Glomerular endothelial cell (primary cell): ENCODE measurements around the gene LEP. TPM values are rescaled to one million over a fixed set of nuclear protein-coding genes. Genes with fewer than 3 reads are reported as not detected.

Source experiments
- DNase-seq: peaks from one replicate; pipeline ENCODE4 v3.0.0-alpha.2; 2011; ENCODE audit warnings: low read depth, low spot score; ENCODE audit errors: extremely low read depth
- total RNA-seq: library from RNA; depleted of rRNA; stranded (reverse); fragments of >200 nt; gene quantifications from 2 replicates; pipeline ENCODE4 v1.2.3, GENCODE V29; 2015

LEP gene
- total RNA-seq, 1 donor from 2014 or later, result not detected

DNA sequence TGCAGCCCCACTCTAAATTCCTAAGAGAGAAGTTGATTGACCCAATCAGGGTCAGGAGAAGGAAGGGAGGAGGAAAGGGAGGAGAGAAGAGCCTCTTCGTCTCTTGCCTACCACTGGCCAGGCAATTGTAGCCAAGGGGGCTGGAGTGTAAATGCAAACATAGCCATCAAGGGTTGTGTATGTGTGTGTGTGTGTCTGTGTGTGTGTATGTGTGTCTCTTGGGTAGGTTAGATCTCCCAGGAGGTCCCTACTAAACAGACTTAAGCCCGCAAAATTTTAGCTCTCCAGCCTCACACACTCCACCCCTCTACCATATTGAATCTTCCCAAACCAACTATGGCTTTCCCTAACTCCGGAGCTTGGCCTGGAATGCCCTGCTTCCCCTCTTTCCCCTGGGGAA is 3.8 kb downstream of the LEP start:
- DNase-seq, result no peak

DNA sequence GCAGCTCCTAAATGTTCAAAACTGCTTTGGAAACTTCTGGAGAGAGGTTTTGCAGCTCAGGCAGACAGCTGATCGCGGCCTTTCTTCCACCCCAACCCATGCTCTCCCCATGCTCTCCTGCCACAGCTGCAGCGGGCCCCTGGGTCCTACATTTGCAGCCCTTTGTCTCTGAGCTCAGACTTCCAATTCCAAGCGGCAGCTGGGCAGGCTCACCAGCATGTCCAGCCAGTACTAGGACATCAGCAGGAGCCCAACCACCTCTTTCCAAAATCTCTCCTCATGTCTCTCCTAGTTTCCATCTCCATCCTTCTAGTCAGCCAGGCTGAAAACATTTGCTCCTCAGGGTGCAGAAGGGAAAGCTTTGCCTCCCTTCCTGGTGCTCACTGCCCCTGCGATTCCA is 6.0 kb downstream of the LEP start:
- DNase-seq, result no peak

GRCh38 chr7:128247640-128248194 is 6.6 kb downstream of the LEP start:
- DNase-seq, result no peak

- DNase-seq, result no peak
Measured at GRCh38 chr7:128251337-128251736, 10.3 kb downstream of the LEP start.

DNA sequence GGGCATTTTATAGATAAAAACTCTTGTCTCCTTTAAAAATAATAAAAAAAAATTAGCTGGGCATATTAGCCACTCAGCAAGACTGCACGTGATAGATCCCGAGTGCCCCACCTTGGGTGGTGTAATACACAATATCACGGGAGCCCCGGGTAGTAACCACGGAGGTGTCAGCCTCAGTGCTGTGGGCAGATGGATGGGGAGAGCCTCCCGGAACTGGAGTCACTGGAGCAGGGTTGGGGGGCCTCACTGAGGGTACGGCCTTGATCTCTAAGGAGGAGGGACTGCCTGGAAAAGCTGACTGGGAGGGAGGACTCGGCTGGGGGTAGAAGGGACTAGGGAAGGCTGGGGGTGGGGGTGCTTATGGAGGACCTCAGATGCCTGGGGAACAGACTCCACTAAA is 12.6 kb downstream of the LEP start:
- DNase-seq, result no peak

- no peak for DNase-seq
Measured at GRCh38 chr7:128254470-128254869, 13.4 kb downstream of the LEP start.

DNA sequence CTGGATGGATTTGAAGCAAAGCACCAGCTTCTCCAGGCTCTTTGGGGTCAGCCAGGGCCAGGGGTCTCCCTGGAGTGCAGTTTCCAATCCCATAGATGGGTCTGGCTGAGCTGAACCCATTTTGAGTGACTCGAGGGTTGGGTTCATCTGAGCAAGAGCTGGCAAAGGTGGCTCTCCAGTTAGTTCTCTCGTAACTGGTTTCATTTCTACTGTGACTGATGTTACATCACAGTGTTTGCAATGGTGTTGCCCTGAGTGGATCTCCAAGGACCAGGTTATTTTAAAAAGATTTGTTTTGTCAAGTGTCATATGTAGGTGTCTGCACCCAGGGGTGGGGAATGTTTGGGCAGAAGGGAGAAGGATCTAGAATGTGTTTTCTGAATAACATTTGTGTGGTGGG is 14.2 kb downstream of the LEP start:
- DNase-seq, result no peak

GRCh38 chr7:128257458-128257857 is 16.4 kb downstream of the LEP start:
- DNase-seq, result no peak

GRCh38 chr7:128259131-128260061 is 18.3 kb downstream of the LEP start:
- no peak for DNase-seq

- no peak for DNase-seq
Measured at GRCh38 chr7:128260069-128260795, 19.2 kb downstream of the LEP start.

DNA sequence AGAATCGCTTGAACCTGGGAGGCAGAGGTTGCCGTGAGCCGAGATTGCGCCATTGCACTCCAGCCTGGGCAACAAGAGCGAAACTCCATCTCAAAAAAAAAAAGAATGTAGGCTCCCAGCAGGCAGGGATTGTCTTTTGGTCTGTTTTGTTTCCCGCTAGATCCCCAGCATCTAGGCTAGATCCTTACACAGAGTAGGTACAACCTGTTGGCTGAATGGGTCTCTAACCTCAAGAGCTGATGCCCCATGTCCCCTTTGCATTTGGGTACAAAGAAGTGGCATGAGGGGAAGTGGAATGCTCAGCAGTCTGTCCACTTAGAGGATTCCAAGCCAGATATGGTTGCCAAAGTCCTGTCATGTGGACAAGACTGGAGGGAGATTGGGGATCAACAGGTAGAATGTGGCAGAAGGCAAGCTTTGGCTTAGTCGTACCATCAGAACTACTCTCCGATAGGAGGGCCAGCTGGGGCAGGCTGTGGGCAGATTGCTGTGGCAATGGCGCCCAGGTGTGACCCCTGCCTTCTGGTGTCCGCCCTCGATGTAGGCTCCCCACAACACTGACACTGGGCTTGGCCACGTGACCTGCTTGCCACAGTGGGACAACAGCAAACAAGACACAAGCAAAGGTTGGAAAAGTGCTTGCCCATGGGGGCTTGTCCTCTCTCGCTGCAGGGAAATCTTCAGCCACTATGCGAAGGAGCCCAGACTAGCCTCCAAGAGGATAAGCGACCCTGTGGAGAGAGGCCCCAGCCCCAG is 21.4 kb downstream of the LEP start:
- no peak for DNase-seq

GRCh38 chr7:128263420-128263819 is 22.3 kb downstream of the LEP start:
- DNase-seq, result no peak

DNA sequence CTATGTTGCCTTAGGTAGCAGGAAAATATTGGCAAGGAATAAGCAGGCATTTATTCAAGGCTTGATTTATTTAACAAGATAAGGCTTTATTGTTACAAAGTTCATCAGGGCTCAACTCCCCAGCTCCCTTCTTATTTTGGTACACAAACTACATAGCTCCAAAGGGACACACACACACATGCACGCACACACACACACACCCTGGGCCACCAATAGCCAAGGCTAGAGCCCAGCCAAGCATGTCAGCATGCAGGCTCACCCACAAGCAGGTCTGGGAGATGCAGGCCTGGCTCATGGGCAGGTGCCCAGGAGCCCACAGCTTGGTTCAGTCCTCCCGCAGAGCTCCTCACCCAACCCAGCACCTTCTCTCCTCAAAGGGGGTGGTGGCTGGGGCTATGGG is 23.4 kb downstream of the LEP start:
- DNase-seq, result no peak

- DNase-seq, result no peak
Measured at GRCh38 chr7:128265156-128265905, 24.3 kb downstream of the LEP start.

DNA sequence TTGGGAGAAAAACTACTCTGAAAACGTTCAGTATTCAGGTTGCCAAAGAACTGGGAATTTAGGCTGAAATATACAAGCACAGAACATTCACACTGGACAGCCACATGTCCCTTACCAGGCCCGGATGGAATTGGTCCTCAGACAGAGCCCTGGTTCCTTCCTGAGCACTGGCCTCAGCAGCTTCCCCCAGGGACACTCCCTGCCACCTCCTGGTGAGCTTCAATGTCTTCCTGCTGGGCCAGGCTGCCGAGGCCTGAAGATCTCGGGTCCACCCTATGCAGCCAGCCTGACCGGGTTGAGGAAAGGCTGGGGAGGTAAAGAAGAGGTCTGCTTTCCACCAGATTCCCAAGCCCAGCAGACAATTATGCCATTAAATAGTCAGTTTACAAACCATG is 24.8 kb downstream of the LEP start:
- no peak for DNase-seq

DNA sequence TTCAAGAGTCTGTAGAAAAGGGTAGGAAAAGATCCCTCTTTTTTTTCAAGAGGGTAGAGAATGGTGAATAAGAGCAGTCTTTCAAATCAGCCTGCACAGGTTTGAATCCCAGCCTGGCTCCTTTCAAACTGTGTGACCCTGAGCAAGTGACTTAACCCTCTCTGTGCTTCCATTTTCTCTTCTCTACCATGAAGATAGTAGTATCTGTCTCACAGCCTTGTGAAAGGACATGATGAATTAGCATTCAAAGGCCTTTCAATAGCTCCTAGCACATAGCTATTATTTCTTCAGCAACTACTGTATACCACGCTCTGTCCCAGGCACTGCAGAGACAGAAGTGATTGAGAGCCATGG is 25.4 kb downstream of the LEP start:
- DNase-seq, result no peak

DNA sequence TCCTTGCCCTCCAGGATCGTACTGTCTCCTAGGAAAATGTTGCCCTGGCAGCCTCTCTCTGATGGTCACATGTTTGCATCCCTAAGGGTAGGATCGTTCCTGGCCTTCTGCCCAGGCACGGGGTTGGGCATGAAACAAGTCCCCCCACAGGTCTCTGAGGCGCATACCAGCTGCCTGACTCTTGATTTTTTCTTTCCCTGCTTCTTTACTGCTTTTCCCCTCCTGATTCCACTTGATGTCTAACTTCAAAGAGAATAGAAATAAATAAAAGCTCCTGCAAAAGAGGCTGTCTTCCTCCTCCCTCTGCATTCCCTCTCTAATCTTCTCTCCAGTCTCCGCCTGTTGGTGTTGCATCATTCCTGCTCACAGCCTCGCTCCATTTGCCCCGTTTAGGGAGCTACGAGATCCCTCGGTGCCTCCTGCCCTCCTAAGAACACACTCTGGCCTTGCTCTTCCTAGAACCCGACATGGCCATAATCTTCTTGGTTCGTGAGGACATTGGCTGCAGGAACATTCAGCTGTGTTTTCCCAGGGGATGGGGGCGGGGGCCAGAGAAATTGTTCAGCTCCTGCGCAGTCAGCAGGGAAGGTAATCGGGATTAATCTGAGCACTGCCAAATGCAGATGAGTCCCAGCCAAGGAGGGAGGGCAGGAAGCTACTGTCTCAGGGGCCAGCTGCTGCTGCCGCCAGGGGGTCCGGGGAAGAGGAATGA is 26.0 kb downstream of the LEP start:
- no peak for DNase-seq

DNA sequence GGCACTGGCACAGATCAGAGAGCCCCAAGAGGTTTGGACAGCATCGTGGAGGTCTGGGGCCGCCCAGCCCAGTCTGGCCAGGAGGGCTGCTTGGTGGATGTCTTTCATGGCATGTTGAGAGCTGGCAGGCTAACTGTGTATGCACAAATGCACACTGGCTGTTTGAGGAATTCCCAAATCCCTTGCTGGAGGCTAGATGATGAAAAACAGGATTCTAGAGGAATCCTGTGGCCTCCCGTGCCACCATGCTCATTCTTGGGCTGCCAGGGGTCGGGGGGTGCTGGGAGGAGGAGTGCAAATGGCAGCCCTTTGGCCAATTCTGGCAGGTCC is 26.5 kb downstream of the LEP start:
- no peak for DNase-seq

GRCh38 chr7:128268233-128268632 is 27.2 kb downstream of the LEP start:
- DNase-seq, result no peak

DNA sequence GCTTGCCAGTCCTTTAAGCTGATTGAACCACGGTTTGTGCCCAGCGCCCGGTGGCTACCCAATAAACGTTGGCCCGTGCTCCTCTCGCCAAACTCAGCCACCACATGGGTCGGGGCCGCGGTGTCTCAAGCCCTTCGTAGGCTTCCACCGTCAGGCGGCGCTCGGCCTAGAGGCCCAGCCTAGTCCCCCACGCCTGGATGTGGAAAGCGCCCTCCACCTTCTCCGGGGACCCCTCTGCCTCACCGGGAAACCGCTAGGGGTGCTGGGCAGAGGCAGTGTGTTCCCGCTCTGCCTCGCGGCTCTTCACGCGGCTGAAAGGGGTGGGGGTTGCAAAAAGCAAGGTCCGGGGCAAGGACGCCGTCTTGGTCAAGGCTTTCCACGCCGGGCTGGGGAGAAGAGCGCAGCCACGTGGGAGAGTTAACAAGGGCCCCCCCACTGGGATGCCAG is 29.8 kb downstream of the LEP start:
- DNase-seq, result no peak
